HG02610 (cell line): Measurements from ENCODE around the gene ALDH16A1.
"Not testable (repeated sequence)": the region's sequence is repeated elsewhere in the genome, so short reads cannot be mapped to it uniquely, and the experiment has no call there.

Experiments
- ATAC-seq: cut with Tn5 transposase; IDR thresholded peaks from one replicate; pipeline ENCODE4 v1.9.1; 2021; ENCODE audit warnings: mild to moderate bottlenecking, moderate library complexity; ENCODE audit not compliant: unreplicated experiment

Gene ALDH16A1

GRCh38 chr19:49461656-49462055 is 8.6 kb downstream of the ALDH16A1 start:
- ATAC-seq = no peak

DNA sequence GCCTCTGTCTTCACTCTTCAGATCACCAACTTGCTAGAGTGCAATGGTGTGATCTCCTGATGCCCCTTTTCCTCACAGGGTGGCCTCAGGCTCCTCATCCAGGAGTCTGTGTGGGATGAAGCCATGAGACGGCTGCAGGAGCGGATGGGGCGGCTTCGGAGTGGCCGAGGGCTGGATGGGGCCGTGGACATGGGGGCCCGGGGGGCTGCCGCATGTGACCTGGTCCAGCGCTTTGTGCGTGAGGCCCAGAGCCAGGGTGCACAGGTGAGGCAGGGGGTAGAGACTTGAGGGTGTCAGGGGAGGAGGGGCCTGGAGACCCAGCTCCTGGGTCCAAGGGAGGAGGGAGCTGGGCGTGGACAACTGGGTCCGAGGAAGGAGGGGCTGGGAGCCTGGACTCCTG is 9.5 kb downstream of the ALDH16A1 start:
- ATAC-seq = no peak

DNA sequence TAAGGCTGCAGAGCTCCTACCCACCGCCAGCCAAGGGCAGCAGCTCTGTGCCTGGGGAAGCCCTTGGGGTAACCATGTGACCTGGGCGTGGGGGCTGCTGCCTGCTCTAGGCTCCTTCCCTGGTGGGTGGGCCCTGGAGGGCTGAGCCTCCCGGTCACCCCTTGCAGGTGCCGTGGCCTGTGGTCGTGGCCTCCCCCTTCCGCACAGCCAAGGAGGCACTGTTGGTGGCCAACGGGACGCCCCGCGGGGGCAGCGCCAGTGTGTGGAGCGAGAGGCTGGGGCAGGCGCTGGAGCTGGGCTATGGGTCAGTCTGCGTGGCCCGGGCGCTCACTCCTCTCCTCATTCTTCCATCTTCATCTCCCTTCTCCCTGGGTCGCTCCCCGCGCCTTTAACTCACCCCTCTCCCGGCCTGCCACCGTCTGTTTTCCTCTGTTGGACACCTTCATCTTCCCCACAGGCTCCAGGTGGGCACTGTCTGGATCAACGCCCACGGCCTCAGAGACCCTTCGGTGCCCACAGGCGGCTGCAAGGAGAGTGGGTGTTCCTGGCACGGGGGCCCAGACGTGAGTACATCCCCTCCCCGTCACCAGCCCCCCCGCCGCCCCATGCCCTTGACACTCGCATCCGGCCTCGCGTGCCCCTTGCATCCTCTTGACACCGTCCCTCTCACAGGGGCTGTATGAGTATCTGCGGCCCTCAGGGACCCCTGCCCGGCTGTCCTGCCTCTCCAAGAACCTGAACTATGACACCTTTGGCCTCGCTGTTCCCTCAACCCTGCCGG is 11.1 kb downstream of the ALDH16A1 start:
- no peak for ATAC-seq

DNA sequence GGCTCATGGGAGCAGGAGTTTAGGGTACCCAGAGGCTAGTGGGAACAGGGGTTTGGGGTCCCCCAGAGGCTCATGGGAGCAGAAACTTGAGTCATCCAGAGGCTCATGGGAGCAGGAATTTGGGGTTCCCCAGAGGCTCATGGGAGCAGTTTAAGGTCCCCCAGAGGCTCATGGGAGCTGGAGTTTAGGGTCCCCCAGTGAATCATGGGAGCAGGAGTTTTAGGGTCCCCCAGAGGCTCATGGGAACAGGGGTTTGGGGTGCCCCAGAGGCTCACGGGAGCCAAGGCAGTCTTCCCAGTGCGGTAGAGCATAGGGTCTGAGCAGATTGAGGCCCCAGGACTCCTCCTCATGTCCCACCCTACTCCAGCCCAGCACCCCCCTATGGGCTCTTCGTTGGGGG is 12.3 kb downstream of the ALDH16A1 start:
- ATAC-seq = no peak

GRCh38 chr19:49468199-49468598 is 15.2 kb downstream of the ALDH16A1 start:
- no peak for ATAC-seq

DNA sequence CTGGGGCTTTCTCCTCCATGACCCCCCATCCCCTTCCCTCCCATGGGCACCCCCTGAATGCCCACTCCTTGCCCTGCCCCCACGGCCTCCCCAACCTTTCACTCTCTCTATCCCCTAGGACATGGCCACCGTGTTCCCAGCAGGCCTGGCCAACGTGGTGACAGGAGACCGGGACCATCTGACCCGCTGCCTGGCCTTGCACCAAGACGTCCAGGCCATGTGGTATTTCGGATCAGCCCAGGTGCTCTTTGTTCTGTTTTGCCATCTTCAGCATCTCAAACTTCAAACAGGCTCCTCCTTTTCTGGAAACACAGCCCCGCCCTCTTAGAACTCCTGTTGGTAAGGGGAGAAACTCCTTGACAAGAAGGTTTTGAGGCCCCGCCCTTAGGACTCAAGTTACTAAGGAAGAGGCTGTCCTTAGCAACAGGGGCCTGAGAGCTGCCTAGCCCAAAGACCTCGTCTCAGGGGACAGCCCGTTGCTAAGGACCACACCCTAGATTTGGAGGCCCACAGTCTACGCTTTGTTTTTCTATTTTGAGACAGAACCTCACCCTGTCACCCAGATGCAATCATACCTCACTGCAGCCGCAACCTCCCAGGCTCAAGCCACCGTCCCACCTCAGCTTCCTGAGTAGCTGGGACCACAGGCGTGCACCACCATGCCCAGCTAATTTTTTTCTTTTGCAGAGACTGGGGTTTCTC is 15.9 kb downstream of the ALDH16A1 start:
- ATAC-seq = peak; percentile 62

DNA sequence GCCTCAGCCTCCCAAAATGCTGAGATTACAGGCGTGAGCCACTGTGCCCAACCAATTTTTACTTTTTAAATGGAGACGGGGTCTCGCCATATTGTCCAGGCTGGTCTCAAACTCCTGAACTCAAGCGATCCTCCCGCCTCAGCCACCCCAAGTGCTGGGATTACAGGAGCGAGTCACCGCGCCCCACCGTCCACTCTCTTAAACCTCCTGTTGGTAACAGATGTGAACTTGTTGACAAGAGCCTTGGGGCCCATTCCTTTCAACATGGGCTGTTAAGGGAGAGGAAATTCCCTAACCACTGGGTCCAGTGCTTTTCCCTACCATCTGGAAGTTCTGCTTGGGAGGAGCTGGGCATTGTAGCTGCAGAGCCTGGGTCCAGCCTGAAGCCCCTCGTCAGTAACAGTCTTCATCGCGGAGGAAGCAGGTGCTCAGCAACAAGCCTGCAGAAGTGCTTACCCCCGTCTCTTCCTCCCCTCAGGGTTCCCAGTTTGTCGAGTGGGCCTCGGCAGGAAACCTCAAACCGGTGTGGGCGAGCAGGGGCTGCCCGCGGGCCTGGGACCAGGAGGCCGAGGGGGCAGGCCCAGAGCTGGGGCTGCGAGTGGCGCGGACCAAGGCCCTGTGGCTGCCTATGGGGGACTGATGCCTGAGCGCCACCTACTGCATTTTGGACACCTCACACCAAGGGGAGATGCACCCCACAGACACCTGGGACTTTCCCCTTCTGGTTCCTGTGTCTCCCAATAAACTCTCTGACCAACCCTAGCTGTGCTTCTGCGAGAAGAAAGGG is 17.0 kb downstream of the ALDH16A1 start:
- ATAC-seq = peak; percentile 51

- no peak for ATAC-seq
Observed at GRCh38 chr19:49470615-49470978, 17.6 kb downstream of the ALDH16A1 start.

DNA sequence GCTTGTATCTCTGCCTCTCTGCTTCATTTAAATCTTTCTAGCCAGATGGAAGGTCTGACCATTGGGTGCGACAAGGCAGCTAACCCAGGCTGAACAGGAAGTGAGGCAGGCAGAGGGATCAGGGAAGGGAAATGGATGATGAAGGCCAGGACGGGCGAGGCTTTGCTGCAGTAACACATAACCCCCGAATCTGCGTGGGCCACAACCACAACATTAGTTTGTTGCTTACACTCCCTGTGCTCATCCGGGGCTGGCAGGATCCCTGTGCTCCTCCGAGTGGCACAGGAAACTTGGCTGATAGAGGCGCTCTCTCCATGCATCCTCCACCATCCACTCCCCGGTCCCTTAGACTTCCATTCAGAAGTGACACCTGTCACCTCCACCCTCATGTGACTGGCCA is 19.9 kb downstream of the ALDH16A1 start:
- ATAC-seq = no peak

DNA sequence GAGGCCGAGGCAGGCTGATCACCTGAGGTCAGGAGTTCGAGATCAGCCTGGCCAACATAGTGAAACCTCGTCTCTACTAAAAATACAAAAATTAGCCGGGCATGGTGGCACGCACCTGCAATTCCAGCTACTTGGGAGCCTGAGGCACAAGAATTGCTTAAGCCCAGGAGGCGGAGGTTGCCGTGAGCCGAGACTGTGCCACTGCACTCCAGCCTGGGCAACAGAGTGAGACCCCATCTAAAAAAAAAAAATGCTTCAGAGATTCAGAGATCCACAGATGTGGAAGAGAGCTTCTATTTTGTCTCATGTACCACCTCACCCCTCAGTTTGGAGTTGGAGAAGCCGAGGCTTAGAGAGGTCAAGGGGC is 20.5 kb downstream of the ALDH16A1 start:
- ATAC-seq = not testable (repeated sequence)

DNA sequence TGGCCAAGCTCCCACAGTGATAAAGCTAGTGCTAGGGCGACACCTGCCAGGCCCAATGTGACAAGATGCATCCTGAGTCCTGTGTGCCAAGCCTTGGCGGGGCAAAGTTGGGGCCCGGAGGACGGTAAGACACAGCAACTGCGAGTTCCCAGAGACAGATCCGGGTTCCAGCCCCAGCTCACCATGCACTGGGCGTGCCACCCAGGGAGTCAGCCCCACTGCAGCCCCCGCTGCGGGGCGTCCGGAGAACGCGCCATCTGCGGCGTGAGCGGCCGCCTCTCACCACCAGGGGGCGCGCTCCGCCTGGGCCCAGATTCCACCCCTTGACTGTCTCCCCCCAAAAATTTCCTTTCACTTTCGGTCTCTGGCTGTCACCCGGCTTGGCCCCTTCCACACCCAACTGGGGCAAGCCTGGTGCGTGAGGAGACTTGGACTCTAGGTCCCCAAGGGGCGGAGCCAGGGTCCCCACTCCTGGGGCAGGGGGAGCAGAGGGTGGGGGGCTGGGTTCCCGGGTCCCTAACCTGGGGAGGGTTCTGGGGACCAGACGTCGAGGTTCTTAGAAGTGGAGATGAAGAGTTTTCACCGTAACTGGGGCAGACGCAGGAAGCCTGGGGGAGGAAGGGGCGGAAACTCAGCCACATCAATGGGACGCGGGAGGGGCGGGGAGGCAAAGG is 21.0 kb downstream of the ALDH16A1 start, which contains the start of gene FLT3LG:
TSS of gene FLT3LG (plus strand) at position 348 of the 674 bp plus-strand sequence. CDS start 425 bp downstream, outside the sequence.
- ATAC-seq = peak; percentile 33

DNA sequence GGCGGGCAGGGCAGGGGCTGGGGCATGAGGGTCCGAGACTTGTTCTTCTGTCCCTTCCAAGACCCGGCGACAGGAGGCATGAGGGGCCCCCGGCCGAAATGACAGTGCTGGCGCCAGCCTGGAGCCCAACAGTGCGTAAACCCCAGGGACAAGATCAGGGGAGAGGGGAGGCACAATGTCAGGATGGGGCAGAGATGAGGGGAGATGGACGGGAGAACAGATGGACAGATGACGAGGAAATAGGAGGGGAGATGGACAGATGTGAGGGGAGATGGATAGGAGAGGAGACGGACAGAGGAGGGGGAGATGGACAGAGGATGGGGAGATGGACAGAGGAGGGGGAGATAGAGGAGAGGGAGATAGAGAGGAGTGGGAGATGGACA is 21.5 kb downstream of the ALDH16A1 start:
- no peak for ATAC-seq

- ATAC-seq = no peak
Observed at GRCh38 chr19:49475191-49475917, 22.3 kb downstream of the ALDH16A1 start.

DNA sequence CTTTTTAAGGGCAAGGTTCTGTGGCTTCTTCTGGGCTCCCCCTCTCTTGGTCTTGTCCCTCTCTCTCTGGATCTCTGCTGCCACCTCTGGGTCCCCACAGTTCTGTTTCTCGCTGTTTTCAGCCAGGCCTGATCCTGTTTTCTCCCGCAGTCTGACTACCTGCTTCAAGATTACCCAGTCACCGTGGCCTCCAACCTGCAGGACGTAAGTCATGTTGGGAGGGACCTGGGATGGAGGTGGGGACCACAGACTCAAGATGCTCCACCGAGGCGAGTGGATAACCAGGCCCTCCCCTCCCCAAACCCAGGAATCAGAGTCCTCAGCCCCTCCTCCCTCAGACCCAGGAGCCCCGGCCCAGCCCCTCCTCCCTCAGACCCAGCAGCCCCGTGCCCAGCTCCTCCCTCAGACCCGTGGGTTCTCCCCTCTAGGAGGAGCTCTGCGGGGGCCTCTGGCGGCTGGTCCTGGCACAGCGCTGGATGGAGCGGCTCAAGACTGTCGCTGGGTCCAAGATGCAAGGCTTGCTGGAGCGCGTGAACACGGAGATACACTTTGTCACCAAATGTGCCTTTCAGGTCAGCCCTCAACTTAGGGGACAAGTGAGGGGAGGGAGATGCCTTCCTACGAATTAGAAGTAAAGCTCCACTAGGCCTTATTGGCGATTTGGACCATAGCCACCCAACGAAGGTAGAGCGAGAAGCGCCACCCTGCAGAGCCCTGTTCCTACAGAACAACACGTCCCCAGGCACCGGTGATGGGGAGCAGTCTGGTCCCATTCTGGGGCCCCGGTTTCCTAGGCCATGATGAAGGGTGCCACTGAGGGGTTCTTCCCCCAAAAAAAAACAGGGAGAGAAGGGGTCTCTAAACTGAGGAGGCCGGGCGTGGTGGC is 23.2 kb downstream of the ALDH16A1 start:
- no peak for ATAC-seq

- no peak for ATAC-seq
Observed at GRCh38 chr19:49479975-49480628, 27.1 kb downstream of the ALDH16A1 start.

- ATAC-seq = no peak
Observed at GRCh38 chr19:49481020-49481683, 28.1 kb downstream of the ALDH16A1 start.

DNA sequence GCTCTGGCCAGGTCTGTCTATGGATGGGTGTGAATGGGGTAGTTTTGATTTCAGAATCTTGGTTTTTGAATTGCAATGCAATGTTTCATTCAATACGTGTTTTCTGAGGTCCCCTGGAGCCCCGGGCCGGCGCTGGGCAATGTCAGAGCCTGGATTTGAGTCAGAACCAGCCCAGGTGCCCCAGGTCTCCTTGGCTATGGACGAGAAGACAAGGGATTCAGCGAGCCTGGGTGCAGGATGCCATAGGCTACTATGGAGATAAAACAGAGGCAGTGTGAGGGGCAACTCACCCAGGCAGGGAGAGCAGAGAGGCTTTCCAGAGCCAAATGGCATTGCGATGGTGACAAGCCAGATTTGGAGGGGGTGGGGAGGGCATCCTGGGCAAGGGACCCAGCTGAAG is 33.2 kb downstream of the ALDH16A1 start:
- no peak for ATAC-seq

- no peak for ATAC-seq
Observed at GRCh38 chr19:49486710-49487276, 33.8 kb downstream of the ALDH16A1 start.
